ENCODE results near the gene UTP14A.
A peak's percentile ranks its signal among the peaks of the same experiment; 100 is the strongest.

DNA sequence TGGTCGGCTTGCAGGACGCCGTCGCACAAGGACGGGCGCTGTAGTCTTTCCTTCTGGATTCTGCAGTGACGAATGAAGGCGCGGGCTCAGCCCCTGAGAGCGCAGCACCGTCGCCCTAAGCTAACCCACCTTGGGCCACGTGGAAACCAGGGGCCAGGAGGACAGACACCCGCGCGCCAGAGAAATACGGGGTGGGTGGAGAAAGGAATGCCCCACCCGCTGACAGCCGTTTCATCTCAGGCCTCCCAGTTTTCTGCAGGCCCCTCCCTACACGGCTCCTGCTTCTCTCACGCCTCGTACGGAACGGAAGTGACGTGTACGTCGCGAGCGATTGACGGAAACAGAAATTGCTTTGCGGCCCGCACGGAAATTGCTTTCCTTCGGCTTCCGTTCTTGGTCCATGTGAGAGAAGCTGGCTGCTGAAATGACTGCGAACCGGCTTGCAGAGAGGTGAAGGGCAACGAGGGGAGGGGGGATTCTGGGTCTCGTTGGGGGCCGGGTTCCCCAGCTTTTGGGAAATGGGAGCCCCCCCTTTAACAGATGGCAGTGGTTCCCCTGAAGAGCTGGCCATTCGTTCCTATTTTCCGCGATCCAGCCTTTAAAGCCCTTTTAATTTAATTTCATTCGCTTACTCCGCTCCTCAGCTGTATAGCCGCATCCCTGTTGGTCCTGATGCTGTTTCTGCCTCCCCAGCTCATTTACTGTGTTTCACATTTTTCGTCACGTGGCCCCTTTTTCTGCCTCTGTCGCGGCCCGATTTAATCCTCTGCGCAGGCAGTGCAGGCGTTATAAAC is at the start of gene UTP14A:
- TF ChIP-seq GPN1 (CRISPR knock-in tag; IDR thresholded peaks at IDR 0.05; ENCODE audit: borderline replicate concordance) (no peak), ELF4 (CRISPR knock-in tag; IDR thresholded peaks at IDR 0.05; ENCODE audit: borderline replicate concordance) (no peak), DNMT3B (CRISPR knock-in tag; conservative IDR thresholded peaks at IDR 0.05) (no peak), SAFB2 (CRISPR knock-in tag; IDR thresholded peaks at IDR 0.05; ENCODE audit: borderline replicate concordance, low read depth) (no peak), POLR2A (IDR thresholded peaks at IDR 0.05; ENCODE audit: insufficient read depth in 1 of 2, low read depth in 2 of 2, low read length in 2 of 2) (peak; percentile 49 to 67), YY1 (IDR thresholded peaks at IDR 0.05; ENCODE audit: insufficient read depth, insufficient replicate concordance, low read depth, low read length) (no peak), ETV6 (CRISPR knock-in tag; conservative IDR thresholded peaks at IDR 0.05) (no peak)
- TF ChIP-seq, protein P1, sequence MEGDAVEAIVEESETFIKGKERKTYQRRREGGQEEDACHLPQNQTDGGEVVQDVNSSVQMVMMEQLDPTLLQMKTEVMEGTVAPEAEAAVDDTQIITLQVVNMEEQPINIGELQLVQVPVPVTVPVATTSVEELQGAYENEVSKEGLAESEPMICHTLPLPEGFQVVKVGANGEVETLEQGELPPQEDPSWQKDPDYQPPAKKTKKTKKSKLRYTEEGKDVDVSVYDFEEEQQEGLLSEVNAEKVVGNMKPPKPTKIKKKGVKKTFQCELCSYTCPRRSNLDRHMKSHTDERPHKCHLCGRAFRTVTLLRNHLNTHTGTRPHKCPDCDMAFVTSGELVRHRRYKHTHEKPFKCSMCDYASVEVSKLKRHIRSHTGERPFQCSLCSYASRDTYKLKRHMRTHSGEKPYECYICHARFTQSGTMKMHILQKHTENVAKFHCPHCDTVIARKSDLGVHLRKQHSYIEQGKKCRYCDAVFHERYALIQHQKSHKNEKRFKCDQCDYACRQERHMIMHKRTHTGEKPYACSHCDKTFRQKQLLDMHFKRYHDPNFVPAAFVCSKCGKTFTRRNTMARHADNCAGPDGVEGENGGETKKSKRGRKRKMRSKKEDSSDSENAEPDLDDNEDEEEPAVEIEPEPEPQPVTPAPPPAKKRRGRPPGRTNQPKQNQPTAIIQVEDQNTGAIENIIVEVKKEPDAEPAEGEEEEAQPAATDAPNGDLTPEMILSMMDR (CRISPR knock-in tag; IDR thresholded peaks at IDR 0.05), result no peak
- TF ChIP-seq, protein P2, sequence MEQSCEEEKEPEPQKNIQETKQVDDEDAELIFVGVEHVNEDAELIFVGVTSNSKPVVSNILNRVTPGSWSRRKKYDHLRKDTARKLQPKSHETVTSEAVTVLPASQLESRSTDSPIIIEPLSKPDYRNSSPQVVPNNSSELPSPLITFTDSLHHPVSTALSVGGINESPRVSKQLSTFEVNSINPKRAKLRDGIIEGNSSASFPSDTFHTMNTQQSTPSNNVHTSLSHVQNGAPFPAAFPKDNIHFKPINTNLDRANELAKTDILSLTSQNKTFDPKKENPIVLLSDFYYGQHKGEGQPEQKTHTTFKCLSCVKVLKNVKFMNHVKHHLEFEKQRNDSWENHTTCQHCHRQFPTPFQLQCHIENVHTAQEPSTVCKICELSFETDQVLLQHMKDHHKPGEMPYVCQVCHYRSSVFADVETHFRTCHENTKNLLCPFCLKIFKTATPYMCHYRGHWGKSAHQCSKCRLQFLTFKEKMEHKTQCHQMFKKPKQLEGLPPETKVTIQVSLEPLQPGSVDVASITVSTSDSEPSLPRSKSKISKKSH (CRISPR knock-in tag; IDR thresholded peaks at IDR 0.05; ENCODE audit: borderline replicate concordance), result 0 out of 2 replicates have a peak, but pooled peaks have one; percentile 45

Data from HepG2 (cell line).